K562 (cell line): ENCODE measurements around the gene ARFRP1. TPM values are rescaled to one million over a fixed set of nuclear protein-coding genes. Genes with fewer than 3 reads are reported as not detected.
A peak's percentile ranks its signal among the peaks of the same experiment; 100 is the strongest.

Source experiments
- CHD4 ChIP-seq: fragments of 200-600 bp; sonication (generic); IDR thresholded peaks from 3 replicates; pipeline ENCODE4 v1.6.1; 2012; ENCODE audit warnings: low read depth, mild to moderate bottlenecking, mixed read lengths, low read length, inconsistent platforms; ENCODE audit not compliant: insufficient read depth, insufficient replicate concordance, poor library complexity, severe bottlenecking
- HSF4 ChIP-seq: fragments of 250-450 bp; sonication (Bioruptor Pico); IDR thresholded peaks from 2 replicates; pipeline ENCODE4 v2.1.2; 2022; ENCODE audit warnings: mild to moderate bottlenecking, moderate library complexity, borderline replicate concordance
- JUN ChIP-seq, 2 experiments: sonication (generic) in 1 of 2; formaldehyde crosslinking in 1 of 2; IDR thresholded peaks; 2 replicates each; pipeline versions ENCODE4 v1.6.1 to v1.8.0; 2012 to 2022; ENCODE audit warnings: borderline replicate concordance in 2 of 2, mild to moderate bottlenecking in 2 of 2, improper control_type of control experiment in 1 of 2, low read depth in 1 of 2, low read length in 1 of 2, missing genetic modification reagents in 1 of 2
- MAFF ChIP-seq: IDR thresholded peaks from 2 replicates; pipeline ENCODE4 v1.6.1; 2012; ENCODE audit warnings: low read length, improper control_type of control experiment
- MCM3 ChIP-seq: fragments of 450-650 bp; IDR thresholded peaks from 2 replicates; pipeline ENCODE4 v1.6.1; 2016
- MEF2D ChIP-seq: conservative IDR thresholded peaks from 2 replicates; pipeline ENCODE4 v1.6.1; 2016; ENCODE audit warnings: low read depth, missing genetic modification characterization, missing compliant biosample characterization
- PHF20 ChIP-seq: fragments of 450-650 bp; IDR thresholded peaks from 2 replicates; pipeline ENCODE4 v1.6.1; 2018; ENCODE audit not compliant: partially characterized antibody
- RBM22 ChIP-seq: fragments of 200-400 bp; formaldehyde crosslinking; IDR thresholded peaks from 2 replicates; pipeline ENCODE4 v1.6.1; 2018; ENCODE audit warnings: low read length, low read depth; ENCODE audit not compliant: poor library complexity, severe bottlenecking
- SRF ChIP-seq, 2 experiments: fragments of 250-450, 450-650 bp in 1 of 2; sonication (Bioruptor Pico) in 1 of 2; sonication (generic) in 1 of 2; formaldehyde crosslinking; IDR thresholded peaks; 2 replicates each; pipeline versions ENCODE4 v1.5.0 to v1.5.1; 2020 to 2022; ENCODE audit warnings: mild to moderate bottlenecking in 1 of 2, missing genetic modification reagents in 1 of 2
- STAT5B ChIP-seq: fragments of 250-450 bp; sonication (Bioruptor Pico); IDR thresholded peaks from 2 replicates; pipeline ENCODE4 v1.8.0; 2021; ENCODE audit warnings: mild to moderate bottlenecking, inconsistent platforms
- ZBTB1 ChIP-seq: sonication (generic); formaldehyde crosslinking; IDR thresholded peaks from 2 replicates; pipeline ENCODE4 v1.8.1; 2023; ENCODE audit warnings: missing genetic modification reagents, low read depth, mild to moderate bottlenecking, borderline replicate concordance
- ZBTB8A ChIP-seq: fragments of 450-650 bp; IDR thresholded peaks from 2 replicates; pipeline ENCODE4 v1.6.1; 2018; ENCODE audit warnings: mild to moderate bottlenecking, moderate library complexity; ENCODE audit not compliant: partially characterized antibody
- ZEB2 ChIP-seq: fragments of 450-650 bp; IDR thresholded peaks from 2 replicates; pipeline ENCODE4 v1.6.1; 2016
- ZNF143 ChIP-seq: sonication (generic); formaldehyde crosslinking; IDR thresholded peaks from 2 replicates; pipeline ENCODE4 v1.9.0; 2022; ENCODE audit warnings: mild to moderate bottlenecking, missing genetic modification reagents
- ZNF224 ChIP-seq: sonication (generic); formaldehyde crosslinking; IDR thresholded peaks from 2 replicates; pipeline ENCODE4 v1.8.0; 2022; ENCODE audit warnings: mild to moderate bottlenecking, missing genetic modification reagents
- ZNF239 ChIP-seq: fragments of 250-450 bp; sonication (Bioruptor Pico); IDR thresholded peaks from 2 replicates; pipeline ENCODE4 v1.4.0; 2020; ENCODE audit warnings: mild to moderate bottlenecking
- ZNF3 ChIP-seq: fragments of 250-450 bp; sonication (Bioruptor Pico); IDR thresholded peaks from 2 replicates; pipeline ENCODE4 v1.5.0; 2021; ENCODE audit warnings: mild to moderate bottlenecking, moderate library complexity
- polyA plus RNA-seq, 8 experiments: library from polyadenylated mRNA; depleted of rRNA in 4 of 8; stranded (reverse) in 5 of 8; unstranded in 3 of 8; fragments of >200 nt; fragmentation: Nextera tagmentation in 2 of 8; fragmentation: Illumina TruSeq in 1 of 8; extraction: Ambion mirVana in 2 of 8; extraction: Trizol in 1 of 8; gene quantifications; 2 replicates each; pipeline versions ENCODE4 v1.2.1 to v1.2.3, GENCODE V29; 2011 to 2014; ENCODE audit warnings: inconsistent platforms in 1 of 8, missing spikeins in 1 of 8
- total RNA-seq, 7 experiments: library from RNA; depleted of rRNA in 6 of 7; stranded (reverse); fragments of >200 nt in 6 of 7; fragmentation: Illumina TruSeq in 2 of 7; extraction: Trizol in 2 of 7; gene quantifications; 2 replicates each; pipeline versions ENCODE4 v1.2.1 to v1.2.3, GENCODE V29; 2011 to 2021; ENCODE audit warnings: low replicate concordance in 1 of 7
- TF ChIP-seq, protein P1 (sequence below): fragments of 450-650 bp; formaldehyde crosslinking; IDR thresholded peaks from 2 replicates; pipeline ENCODE4 v1.4.0; 2022; ENCODE audit warnings: mild to moderate bottlenecking, moderate library complexity
- TF ChIP-seq, protein P2 (sequence below), 2 experiments: fragments of 450-650 bp; IDR thresholded peaks; 2 replicates each; pipeline ENCODE4 v1.6.1; 2016
- TF ChIP-seq, protein P3 (sequence below): sonication (generic); formaldehyde crosslinking; IDR thresholded peaks from 2 replicates; pipeline ENCODE4 v1.8.0; 2023; ENCODE audit warnings: mild to moderate bottlenecking, missing genetic modification reagents
- TF ChIP-seq, protein P4 (sequence below): sonication (generic); formaldehyde crosslinking; IDR thresholded peaks from 2 replicates; pipeline ENCODE4 v1.5.0; 2020; ENCODE audit warnings: missing genetic modification reagents

Gene ARFRP1
- total and polyA plus RNA-seq, 9 of the 15 experiments (the other 6 are each of a cell fraction or from before 2014, with no cell fraction given): 2.2 to 78.9 (median 37.3) TPM

- TF ChIP-seq, protein P1, sequence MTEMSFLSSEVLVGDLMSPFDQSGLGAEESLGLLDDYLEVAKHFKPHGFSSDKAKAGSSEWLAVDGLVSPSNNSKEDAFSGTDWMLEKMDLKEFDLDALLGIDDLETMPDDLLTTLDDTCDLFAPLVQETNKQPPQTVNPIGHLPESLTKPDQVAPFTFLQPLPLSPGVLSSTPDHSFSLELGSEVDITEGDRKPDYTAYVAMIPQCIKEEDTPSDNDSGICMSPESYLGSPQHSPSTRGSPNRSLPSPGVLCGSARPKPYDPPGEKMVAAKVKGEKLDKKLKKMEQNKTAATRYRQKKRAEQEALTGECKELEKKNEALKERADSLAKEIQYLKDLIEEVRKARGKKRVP: no peak
- TF ChIP-seq ZNF3 (CRISPR knock-in tag): no peak
- TF ChIP-seq ZNF224 (CRISPR knock-in tag): 0 out of 2 replicates have a peak, but pooled peaks have one; percentile 44
- TF ChIP-seq MEF2D (tag): no peak
- TF ChIP-seq, protein P2, sequence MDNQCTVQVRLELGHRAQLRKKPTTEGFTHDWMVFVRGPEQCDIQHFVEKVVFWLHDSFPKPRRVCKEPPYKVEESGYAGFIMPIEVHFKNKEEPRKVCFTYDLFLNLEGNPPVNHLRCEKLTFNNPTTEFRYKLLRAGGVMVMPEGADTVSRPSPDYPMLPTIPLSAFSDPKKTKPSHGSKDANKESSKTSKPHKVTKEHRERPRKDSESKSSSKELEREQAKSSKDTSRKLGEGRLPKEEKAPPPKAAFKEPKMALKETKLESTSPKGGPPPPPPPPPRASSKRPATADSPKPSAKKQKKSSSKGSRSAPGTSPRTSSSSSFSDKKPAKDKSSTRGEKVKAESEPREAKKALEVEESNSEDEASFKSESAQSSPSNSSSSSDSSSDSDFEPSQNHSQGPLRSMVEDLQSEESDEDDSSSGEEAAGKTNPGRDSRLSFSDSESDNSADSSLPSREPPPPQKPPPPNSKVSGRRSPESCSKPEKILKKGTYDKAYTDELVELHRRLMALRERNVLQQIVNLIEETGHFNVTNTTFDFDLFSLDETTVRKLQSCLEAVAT (IDR thresholded peaks at IDR 0.05): peak in 1 of 2 experiments; percentile 8; a peak in 1 of 4 replicates
- TF ChIP-seq JUN (IDR thresholded peaks at IDR 0.05; ENCODE audit: borderline replicate concordance, low read depth, low read length): no peak
- TF ChIP-seq JUN (CRISPR knock-in tag; IDR thresholded peaks at IDR 0.05; ENCODE audit: borderline replicate concordance): peak; percentile 51; the same call in 1 of the 2 replicates
- TF ChIP-seq STAT5B (CRISPR knock-in tag): no peak
- no peak for TF ChIP-seq PHF20
- no peak for TF ChIP-seq MAFF
- TF ChIP-seq CHD4: no peak
- peak in 1 of 2 experiments; percentile 86; a peak in 2 of 4 replicates for TF ChIP-seq SRF (CRISPR knock-in tag; IDR thresholded peaks at IDR 0.05)
- peak; percentile 90; the same call in 1 of the 2 replicates for TF ChIP-seq ZBTB1
- no peak for TF ChIP-seq ZNF239
- TF ChIP-seq ZBTB8A: no peak
- TF ChIP-seq ZEB2: no peak
- TF ChIP-seq, protein P3, sequence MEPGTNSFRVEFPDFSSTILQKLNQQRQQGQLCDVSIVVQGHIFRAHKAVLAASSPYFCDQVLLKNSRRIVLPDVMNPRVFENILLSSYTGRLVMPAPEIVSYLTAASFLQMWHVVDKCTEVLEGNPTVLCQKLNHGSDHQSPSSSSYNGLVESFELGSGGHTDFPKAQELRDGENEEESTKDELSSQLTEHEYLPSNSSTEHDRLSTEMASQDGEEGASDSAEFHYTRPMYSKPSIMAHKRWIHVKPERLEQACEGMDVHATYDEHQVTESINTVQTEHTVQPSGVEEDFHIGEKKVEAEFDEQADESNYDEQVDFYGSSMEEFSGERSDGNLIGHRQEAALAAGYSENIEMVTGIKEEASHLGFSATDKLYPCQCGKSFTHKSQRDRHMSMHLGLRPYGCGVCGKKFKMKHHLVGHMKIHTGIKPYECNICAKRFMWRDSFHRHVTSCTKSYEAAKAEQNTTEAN (CRISPR knock-in tag): peak; percentile 70; the same call in 1 of the 2 replicates
- TF ChIP-seq, protein P4, sequence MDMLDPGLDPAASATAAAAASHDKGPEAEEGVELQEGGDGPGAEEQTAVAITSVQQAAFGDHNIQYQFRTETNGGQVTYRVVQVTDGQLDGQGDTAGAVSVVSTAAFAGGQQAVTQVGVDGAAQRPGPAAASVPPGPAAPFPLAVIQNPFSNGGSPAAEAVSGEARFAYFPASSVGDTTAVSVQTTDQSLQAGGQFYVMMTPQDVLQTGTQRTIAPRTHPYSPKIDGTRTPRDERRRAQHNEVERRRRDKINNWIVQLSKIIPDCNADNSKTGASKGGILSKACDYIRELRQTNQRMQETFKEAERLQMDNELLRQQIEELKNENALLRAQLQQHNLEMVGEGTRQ (CRISPR knock-in tag): peak; percentile 37; the same call in 1 of the 2 replicates
- TF ChIP-seq MCM3: no peak
- TF ChIP-seq HSF4 (CRISPR knock-in tag): no peak
- peak; percentile 53; the same call in 1 of the 2 replicates for TF ChIP-seq ZNF143 (CRISPR knock-in tag)
- peak; percentile 41 for TF ChIP-seq RBM22
These were observed 54.5 kb downstream of the ARFRP1 start, which contains the start of gene STMN3 (continued) for GRCh38 chr20:63653041-63653973.
